HG02884 (cell line): ENCODE measurements around the gene PDE8B.

Source experiments
- ATAC-seq: cut with Tn5 transposase; IDR thresholded peaks from one replicate; pipeline ENCODE4 v1.9.1; 2021; ENCODE audit warnings: mild to moderate bottlenecking, moderate library complexity; ENCODE audit not compliant: unreplicated experiment

The PDE8B gene

DNA sequence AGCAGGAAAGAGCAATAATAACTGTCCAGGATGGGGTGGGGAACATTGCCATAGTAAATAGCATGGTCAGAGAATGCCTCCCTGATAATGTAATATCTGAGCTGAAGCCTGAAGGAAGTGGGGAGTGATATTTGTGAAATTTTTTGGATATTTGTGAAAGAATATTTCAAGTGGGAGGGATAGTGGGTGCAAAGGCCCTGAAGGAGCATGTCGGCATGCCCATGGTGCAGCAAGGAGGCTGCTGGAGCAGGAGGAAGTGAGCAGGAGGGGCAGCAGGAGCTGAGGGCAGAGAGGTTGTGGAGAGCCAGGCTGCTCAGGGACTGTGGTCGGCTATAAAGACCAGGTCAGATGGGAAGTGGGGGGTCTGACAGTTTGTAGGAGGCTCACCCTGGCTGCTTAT, 21.1 kb upstream of the PDE8B start:
- no peak for ATAC-seq

DNA sequence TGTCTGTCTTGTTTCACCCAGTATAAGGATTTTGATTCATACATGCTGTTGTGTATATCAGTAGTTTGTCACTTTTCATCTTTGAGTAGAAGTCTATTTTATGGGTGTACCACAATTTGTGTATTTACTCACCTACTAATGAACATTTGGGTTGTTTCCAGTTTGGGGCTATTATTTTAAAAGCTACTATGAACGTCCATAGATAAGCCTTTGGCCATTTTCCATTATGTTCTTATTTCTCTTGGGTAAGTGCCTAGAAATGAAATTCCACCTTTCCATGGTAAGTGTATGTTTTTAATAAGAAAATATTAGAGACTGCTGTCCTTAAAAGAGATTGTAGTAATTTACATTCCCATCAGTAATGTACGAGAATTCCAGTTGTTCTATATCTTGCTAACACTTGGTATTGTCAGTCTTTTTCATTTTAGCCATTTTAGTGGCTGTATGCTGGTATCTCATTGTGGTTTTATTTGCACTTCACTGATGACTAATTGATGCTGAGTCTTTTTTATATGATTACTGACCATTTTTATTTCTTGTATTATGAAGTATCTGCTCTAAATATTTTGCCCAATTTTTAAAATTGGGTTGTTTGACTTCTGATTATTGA, 17.9 kb upstream of the PDE8B start:
- no peak for ATAC-seq

DNA sequence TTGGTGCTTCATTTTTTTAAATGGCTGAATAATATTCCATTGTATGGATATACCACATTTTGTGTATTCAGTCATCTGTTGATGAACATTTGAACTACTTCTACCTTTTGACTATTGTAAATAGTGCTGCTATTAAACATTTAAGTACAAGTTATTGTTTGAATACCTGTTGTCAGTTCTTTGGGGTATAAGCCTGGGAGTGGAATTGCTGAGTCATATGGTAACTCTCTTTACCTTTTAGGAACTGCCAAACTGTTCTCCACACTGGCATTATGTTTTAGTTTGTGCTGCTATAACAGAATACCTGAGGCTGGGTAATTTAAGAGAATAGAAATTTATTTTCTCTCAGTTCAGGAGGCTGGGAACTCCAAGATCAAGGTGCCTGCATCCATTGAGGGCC, 15.7 kb upstream of the PDE8B start:
- no peak for ATAC-seq

DNA sequence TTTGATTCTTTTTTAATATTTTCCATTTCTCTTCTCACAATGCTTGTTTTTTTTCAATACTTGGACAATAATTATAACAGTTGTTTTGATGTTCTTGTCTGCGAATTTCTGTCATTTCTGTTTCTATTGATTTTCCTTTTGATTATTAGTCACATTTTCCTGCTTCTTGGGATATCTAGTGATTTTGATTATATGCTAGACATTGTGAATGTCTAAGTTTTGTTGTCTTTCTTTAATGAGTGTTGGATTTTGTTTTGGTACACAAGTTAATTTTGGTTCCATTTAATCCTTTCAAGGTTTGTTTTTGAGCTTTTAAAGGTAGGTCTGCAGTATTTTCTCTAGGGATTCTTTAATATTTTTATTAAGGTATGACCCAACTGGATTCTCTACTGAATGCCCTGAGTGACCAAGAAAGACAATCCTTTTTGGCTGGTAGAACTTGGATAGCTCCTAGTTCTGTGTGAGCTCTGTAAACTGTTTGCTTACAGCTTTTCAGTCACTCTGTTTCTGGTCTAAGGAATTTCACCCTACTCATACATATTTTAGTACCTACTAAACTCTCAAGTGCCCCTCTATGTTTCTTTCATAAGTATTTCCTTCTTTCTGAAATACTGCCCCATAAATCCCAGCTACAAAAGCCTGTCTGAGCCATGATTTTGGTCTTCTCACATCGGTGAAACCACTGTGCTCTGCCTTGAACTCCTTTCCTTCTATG, 12.5 kb upstream of the PDE8B start:
- no peak for ATAC-seq

DNA sequence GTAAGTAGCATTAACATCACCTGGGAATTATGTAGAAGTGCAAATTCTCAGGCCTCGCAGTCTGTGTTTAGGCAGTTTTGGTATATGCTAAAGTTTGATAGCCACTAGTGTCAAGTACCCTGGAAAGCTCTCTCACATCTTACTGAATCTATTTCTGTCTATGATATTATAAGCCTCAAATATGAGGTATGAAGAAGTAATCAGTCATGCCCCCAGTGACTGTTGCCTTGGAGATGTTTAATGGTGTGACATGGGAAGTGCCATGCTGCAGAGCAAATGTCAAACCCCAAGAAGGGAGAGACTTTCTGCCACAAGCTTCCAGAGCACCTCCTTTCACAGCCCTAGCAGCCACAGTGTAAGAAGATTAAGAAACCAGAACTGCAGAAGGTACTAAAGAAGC, 9.8 kb upstream of the PDE8B start:
- no peak for ATAC-seq

DNA sequence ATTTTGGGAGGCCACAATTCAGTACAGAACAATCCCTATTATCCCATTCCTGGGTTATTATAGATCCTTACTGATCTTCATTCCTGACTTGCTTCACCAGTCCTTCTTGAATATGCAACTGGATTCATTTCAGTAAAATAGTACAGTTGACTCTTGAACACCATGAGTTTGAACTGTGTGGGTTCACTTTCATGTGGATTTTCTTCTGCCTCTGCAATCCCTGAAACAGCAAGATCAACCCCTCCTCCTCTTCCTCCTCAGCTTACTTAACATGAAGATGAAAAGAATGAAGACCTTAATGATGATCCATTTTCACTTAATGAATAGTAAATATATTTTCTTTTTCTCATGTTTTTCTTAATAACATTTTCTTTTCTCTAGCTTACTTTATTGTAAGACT, 8.3 kb upstream of the PDE8B start:
- ATAC-seq = no peak

DNA sequence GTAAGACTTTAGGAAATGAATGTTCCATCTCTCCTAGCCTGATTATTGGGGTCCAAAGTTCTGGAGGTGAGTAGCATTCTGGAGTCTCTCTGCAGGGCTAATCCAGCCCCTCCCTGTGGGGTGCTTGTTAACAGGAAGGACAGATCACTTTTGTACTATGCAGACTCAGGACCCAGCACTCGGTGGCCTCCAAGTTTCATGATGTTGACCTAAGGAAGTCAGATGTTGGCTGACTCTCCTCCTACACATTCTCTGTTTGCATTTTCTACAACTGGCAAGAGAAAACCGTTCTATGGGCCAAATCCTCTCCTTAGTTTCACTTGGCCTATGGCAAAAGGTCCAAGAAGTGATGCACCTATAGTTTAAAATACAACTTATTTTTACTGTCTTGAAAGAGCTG, 5.5 kb upstream of the PDE8B start:
- ATAC-seq = no peak

DNA sequence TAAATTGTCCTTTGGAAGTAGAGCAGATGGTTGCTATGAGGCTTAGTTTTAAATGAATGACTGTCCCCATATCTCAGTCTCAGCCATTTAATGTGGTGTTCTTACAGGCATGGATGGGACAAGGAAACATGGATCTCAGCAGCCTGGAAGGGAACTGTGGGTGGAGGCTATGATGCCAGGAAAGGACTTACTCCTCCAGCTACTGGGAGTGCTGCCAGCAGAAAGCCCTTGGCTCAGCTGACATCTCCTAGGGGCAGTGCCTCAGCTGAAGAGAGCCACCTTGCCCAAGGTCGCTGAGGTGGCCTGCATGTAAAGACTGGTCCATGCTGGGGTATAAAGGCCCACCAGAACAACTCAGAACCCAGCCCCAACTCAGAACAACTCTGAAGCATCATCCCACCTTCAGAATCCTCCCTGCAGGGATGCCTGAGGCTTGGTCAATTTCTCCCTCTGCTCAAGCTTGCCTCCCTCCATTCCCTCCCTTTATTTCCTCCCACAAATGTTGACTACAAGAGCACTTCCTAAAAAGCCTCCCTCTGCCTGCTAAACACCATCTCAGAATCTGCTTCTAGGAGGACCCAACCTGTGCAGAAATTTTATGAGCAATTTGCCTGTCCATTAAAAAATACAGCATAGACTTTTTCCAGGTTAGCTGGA, 1.8 kb upstream of the PDE8B start:
- ATAC-seq = no peak

DNA sequence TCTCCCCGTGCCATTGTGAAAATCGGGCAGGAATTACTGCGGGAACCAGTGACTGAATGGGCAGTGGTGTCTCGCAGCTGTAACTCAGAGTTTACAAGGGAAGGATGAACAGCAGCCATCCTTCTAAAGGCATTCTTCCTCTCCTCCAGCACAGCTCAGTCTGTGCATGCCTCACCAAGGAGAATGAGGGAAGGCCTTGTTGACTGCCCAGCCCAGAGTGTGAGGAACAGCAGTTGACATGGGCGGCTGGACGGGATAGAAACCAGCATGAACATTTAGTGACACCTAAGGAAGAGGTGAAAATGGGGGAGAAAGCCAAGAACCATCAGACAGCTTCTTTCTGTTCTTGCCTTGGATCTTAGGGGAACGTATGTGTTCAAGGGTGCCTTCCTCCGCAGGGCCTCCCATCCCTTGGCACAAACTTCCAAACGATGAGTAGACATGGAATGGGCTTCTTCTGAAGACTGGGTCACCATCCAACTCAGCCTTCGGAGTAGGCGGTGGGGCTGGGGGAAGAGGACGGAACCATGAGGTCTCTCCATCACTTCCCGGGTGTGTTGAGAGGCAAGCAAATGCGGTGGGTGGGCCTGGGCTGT, 887 bp upstream of the PDE8B start:
- ATAC-seq = no peak

DNA sequence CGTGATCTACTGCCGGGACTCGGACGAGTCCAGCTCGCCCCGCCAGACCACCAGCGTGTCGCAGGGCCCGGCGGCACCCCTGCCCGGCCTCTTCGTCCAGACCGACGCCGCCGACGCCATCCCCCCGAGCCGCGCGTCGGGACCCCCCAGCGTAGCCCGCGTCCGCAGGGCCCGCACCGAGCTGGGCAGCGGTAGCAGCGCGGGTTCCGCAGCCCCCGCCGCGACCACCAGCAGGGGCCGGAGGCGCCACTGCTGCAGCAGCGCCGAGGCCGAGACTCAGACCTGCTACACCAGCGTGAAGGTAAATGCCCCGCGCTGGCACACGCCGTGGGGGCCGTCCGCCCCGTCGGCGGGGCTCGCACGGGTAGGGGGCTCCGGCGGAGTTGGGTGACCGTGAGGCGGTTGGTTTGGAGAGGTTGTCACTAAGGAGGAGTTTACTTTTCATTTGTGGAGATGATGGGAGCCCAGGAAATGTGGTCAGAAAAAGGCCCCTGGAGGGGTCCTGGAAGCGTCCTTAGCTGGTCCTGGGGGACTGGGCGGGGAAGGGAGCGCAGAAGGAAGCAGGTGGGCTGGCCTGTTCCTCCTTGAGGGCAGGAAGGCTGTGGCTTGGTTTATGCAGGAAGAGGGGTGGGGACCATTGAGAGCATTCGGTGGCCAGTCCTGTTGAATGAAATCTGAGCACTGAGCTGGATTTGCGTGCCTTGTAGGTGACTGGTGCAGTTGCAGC, 647 bp downstream of the PDE8B start:
- no peak for ATAC-seq

DNA sequence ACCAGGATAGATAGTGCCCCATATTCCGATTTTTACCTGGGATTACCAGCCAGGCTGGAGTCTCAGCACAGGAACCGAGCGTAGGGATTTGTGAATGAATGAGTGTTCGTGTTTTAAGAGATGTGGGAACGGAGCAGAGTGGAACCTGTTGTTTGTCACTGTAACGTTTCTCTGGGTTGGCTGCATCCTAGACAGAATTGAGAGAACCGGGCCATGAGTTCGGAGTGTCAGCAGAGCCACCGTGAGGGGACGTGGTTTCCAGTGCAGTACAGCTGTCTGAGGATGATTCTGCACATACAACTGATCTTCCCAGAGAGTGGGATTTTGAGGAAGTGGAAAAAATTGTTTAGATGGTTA, 1.2 kb downstream of the PDE8B start:
- ATAC-seq = no peak

DNA sequence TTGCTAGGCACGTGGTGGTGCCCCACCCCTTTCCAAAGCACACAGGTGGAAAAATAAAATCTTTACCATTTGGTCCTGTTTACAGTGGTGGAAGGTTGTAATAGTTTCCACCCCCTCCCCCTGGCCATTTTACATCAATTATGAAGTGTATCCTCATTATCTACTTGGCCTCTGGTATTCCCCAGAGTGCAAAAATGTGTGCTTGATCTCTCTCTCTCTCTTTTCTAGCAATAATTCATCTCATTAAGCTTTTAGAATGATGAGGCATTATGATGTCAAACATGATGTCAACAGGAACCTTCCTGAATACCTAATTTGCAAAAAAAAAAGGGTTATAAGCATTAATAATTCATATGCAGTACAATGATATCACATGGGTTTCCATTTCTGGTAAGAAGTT, 3.1 kb downstream of the PDE8B start:
- ATAC-seq = no peak

DNA sequence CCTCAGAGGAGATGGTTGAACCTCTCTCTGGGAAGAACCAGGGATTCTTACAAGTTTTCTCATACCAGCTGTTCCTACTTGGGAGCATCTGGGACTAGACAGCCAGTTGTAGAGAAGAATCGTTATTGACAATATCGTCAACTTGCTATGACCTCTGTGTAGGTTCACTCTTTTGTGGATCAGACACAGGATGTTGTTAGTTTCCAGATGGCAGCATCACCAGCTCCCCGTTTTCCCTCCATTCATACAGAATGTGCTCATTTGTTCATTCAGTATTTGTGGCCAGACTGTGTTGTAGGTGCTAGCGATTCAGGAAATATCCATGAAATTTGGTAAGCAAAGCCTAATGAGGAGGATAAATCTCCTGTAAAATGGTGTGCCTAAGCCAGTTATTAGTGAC, 3.7 kb downstream of the PDE8B start:
- ATAC-seq = no peak

DNA sequence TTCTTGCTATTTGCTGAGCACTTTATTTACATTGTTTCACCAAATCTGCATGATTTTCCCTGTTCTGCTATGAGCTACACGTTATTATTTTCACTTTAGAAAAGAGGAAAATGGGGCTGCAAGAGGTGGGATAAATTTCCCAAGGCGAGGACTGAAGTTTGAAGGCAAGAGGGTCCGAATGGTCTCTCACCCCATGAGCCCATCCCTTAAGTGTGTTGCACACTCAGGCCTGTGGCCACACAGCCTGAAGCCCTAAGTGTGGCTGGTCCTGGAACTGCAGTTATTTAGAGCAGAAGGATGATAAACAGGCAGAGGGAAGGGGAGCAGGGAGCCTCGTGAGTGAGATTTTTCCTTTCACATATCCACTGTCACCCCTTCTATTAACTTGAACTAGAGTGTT, 7.8 kb downstream of the PDE8B start:
- no peak for ATAC-seq

DNA sequence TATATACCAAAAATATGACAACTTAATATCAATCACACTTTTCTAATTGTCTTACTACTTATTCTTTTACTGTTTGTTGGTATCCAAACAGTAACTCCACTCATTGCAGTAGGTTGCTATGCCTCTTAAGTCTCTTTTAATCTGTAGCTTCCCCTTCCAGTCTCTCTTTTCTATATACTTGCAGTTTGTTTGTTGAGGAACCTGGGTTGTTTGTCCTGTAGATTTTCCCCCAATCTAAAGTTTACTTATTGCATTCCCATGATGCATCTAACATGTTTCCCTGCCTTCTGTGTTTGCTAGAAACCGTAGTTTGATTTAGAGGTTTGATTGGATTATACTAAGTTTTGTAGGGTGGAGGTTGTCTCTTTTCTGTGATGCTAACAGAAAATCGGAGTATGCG, 10.6 kb downstream of the PDE8B start:
- no peak for ATAC-seq

DNA sequence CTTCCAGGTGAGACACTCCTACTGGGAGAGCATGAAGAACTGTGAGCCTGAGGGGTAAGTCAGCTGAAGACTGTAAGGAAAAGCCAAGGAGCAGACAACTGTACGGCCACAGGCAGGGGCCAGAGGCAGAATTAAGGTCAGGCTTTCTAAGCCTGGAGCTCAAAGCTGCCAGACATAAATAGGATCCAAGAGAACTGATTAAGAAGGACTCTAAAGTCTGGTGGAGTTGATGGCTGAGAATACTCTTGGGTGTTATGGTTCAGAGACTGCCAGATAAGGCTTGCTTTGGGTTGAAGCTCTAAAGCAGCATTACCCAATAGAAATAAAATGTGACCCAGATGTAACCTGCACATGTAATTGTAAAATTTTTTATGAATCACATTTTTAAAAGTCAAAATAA, 12.2 kb downstream of the PDE8B start:
- no peak for ATAC-seq

DNA sequence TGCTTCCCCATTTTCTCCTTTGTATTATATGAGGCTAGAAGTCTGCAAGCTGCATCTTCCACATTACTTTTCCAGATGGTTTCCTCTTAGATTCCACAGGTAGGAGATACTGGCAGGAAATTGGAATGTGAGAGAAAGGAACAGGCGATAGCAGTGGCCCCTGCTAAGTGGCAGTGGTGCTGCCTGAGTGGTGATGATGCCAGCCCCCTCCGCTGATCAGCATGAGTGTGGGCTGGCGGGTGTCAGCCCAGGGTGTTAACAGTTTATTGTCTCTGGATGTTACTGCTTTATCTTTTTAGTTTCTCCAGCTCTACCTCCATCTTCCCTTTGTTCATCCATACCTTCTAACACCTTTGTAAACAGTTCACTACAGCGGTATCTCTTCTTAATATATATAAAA, 13.2 kb downstream of the PDE8B start:
- ATAC-seq = no peak

DNA sequence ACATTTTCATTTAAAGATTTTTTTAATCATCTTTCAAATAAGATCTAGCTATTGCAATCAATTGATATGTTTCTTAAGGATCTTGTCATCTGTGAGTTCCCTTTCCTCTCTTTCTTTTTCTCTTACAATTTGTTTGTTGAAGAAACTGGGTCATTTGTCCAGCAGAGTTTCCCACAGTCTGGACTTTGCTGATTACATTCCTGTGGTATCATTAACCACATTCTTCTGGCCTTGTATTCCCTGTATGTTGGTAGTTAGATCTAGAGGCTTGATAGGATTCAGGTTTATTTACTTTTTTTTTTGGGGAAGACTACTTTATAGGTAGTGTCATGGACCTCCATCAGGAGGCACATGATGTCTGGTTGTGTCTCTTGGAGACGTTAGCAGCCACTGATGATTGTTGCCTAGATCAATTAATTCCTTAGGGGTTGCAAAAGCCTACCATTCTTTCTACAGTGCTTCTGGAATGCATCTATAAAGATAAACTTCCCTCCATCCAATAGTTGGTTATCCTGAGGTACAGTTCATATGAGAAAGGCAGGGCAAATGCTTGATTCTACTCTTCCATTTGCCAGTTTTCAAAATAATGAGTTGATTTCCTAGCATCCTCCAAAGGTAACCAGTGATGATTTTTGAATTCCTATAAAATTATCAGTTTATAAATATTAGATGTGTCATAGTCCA, 14.3 kb downstream of the PDE8B start:
- ATAC-seq = no peak

DNA sequence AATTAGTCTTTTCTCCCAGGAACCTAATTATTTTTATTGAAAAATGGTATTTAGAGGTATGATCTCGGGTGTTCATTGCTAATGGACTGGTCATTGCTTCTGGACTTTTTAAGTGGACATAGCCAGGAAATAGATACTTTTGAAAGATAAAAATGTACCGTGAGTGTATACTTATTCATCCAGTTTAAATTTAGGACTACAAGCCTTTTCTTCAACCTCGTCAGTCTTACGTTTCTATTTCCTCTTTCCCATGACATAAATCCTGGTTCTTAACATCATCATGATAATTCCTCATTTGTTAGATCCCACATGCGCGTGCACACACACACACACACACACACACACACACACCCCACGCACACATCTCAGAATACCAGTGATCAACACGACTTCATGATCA, 15.1 kb downstream of the PDE8B start:
- ATAC-seq = no peak

DNA sequence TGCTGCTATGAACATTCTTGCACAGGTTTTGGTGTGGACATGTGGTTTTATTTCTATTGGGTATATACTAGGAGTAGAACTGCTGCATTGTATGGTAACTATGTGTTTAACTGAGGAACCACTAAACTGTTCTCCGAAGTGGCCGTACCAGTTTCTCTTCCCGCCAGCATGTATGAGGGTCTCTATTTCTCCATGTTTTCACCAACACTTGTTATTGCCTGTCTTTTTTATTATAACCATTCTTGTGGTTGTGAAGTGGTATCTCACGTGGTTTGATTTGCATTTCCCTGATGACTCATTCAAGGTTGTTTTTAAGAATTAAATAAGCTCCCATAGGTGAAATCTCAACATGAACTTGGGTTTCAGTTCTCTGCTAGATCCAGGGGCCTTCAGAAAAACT, 19.4 kb downstream of the PDE8B start:
- no peak for ATAC-seq
